PC-9 (cell line): Measurements from ENCODE around the gene CWF19L2. TPM values are rescaled to one million over a fixed set of nuclear protein-coding genes. Genes with fewer than 3 reads are reported as not detected.

Experiments
- BruUV-seq: library from RNA; stranded (reverse); fragments of 400-500 nt; replicated peaks from 2 replicates; lab custom pipeline; 2021; lab: Mats Ljungman, UMichigan
- CTCF ChIA-PET: fragments of 300-600 bp; sonication (Branson Sonifier 250); formaldehyde crosslinking; loops from one replicate; lab custom pipeline; 2022; ENCODE audit warnings: antibody characterized with exemption; lab: Charles Lee
- POLR2A ChIA-PET: fragments of 300-600 bp; sonication (Branson Sonifier 250); formaldehyde crosslinking; loops from one replicate; lab custom pipeline; 2022; ENCODE audit warnings: antibody characterized with exemption; ENCODE audit not compliant: unreplicated experiment; lab: Charles Lee
- DNase-seq, 2 experiments: peaks; one replicate each; pipeline versions ENCODE4 v3.0.0 to v3.0.0-alpha.2; 2015 to 2022; ENCODE audit warnings: mixed read lengths in 1 of 2
- H2AFZ ChIP-seq: fragments of 200-600 bp; sonication (generic); 2 replicates; pipeline ENCODE4 v1.8.1; 2017; ENCODE audit warnings: antibody characterized with exemption
- H3F3A ChIP-seq: fragments of 200-600 bp; sonication (generic); 2 replicates; pipeline ENCODE4 v1.8.1; 2017; ENCODE audit warnings: antibody characterized with exemption, mild to moderate bottlenecking, low read depth; ENCODE audit not compliant: insufficient read depth
- H3K27ac ChIP-seq: fragments of 200-600 bp; sonication (generic); 2 replicates; pipeline ENCODE4 v1.6.1; 2016; ENCODE audit warnings: mixed run types
- H3K27me3 ChIP-seq: fragments of 200-600 bp; sonication (generic); 2 replicates; pipeline ENCODE4 v1.6.1; 2016; ENCODE audit warnings: low read depth, mixed run types; ENCODE audit not compliant: insufficient read depth
- H3K36me3 ChIP-seq: fragments of 200-600 bp; sonication (generic); 2 replicates; pipeline ENCODE4 v1.6.1; 2016; ENCODE audit warnings: low read depth, mixed run types
- H3K4me1 ChIP-seq: fragments of 200-600 bp; sonication (generic); replicated peaks from 2 replicates; pipeline ENCODE4 v1.6.1; 2016; ENCODE audit warnings: mixed run types; ENCODE audit not compliant: insufficient read depth
- H3K4me2 ChIP-seq: fragments of 200-600 bp; sonication (generic); 2 replicates; pipeline ENCODE4 v1.6.1; 2017; ENCODE audit warnings: mixed run types
- H3K4me3 ChIP-seq: fragments of 200-600 bp; sonication (generic); 2 replicates; pipeline ENCODE4 v1.6.1; 2016; ENCODE audit warnings: mixed run types
- H3K79me2 ChIP-seq: fragments of 200-600 bp; sonication (generic); 2 replicates; pipeline ENCODE4 v1.6.1; 2017; ENCODE audit warnings: low read depth, mixed run types
- H3K9me2 ChIP-seq: fragments of 200-600 bp; sonication (generic); 2 replicates; pipeline ENCODE4 v1.8.1; 2017; ENCODE audit warnings: mild to moderate bottlenecking; ENCODE audit not compliant: insufficient read depth
- H3K9me3 ChIP-seq: fragments of 200-600 bp; sonication (generic); 2 replicates; pipeline ENCODE4 v1.8.1; 2016; ENCODE audit warnings: low read depth; ENCODE audit not compliant: insufficient read depth
- H4K20me1 ChIP-seq: fragments of 200-600 bp; sonication (generic); 2 replicates; pipeline ENCODE4 v1.8.1; 2017; ENCODE audit not compliant: insufficient read depth
- EZH2 ChIP-seq: fragments of 200-600 bp; sonication (generic); IDR thresholded peaks from 2 replicates; pipeline ENCODE4 v1.8.0; 2017; ENCODE audit warnings: antibody characterized with exemption, low read depth
- intact Hi-C: fragments of 100-400 bp; cut with micrococcal nuclease; formaldehyde crosslinking; loops from one replicate; pipeline ENCODE4 v1.10.0; 2022; ENCODE audit not compliant: unreplicated experiment
- total RNA-seq: library from RNA; stranded (reverse); gene quantifications from 2 replicates; pipeline ENCODE4 v1.2.3, GENCODE V29; 2021
- TF ChIP-seq, protein P1 (sequence below): fragments of 200-600 bp; sonication (generic); conservative IDR thresholded peaks from 2 replicates; pipeline ENCODE4 v1.6.1; 2017; ENCODE audit warnings: mixed run types, antibody characterized with exemption, mild to moderate bottlenecking, moderate library complexity

Gene CWF19L2
- total RNA-seq, 1 experiment from 2014 or later = 12.1 TPM

DNA sequence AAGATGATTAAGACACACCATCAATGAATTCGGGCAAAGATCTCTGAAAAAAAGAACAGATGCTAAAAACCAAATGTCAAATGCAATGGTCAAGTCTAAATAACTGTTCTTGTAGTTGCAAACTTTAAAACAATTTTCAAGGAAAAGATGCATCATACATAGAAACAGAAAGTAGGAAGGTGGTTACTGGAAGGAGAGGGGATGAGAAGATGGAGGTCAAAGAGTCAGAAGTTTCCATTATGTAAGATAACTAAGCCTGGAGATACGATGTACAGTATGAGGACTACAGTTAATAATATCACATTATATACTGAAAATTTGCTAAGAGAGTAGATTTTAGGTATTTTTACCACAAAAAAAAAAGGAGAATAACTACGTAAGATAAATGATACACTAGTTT, 27.1 kb downstream of the CWF19L2 start:
- no peak for DNase-seq
- no peaks in the 10 kb centered on the region for H3K9me2 ChIP-seq
- H3K27ac ChIP-seq = no peak overlapping the region
- H3K4me3 ChIP-seq = no peak overlapping the region
- no TSS peak for BruUV-seq
- no peaks in the 10 kb centered on the region; the same call in 1 of the 2 replicates for H4K20me1 ChIP-seq
- H3K9me3 ChIP-seq = no peaks in the 10 kb centered on the region
- intact Hi-C loops = no loop called here
- H2AFZ ChIP-seq = no peak overlapping the region
- no peaks in the 10 kb centered on the region for H3F3A ChIP-seq
- TF ChIP-seq, protein P1, sequence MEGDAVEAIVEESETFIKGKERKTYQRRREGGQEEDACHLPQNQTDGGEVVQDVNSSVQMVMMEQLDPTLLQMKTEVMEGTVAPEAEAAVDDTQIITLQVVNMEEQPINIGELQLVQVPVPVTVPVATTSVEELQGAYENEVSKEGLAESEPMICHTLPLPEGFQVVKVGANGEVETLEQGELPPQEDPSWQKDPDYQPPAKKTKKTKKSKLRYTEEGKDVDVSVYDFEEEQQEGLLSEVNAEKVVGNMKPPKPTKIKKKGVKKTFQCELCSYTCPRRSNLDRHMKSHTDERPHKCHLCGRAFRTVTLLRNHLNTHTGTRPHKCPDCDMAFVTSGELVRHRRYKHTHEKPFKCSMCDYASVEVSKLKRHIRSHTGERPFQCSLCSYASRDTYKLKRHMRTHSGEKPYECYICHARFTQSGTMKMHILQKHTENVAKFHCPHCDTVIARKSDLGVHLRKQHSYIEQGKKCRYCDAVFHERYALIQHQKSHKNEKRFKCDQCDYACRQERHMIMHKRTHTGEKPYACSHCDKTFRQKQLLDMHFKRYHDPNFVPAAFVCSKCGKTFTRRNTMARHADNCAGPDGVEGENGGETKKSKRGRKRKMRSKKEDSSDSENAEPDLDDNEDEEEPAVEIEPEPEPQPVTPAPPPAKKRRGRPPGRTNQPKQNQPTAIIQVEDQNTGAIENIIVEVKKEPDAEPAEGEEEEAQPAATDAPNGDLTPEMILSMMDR = no peak
- no peak for TF ChIP-seq EZH2
- ChIA-PET CTCF (no interaction called here), POLR2A (no interaction called here)
- no peak overlapping the region for H3K4me2 ChIP-seq
- H3K27me3 ChIP-seq = no peaks in the 10 kb centered on the region
- no peaks in the 10 kb centered on the region for H3K79me2 ChIP-seq
- no peaks in the 10 kb centered on the region; the same call in 1 of the 2 replicates for H3K36me3 ChIP-seq
- no peaks in the 10 kb centered on the region for H3K4me1 ChIP-seq

DNA sequence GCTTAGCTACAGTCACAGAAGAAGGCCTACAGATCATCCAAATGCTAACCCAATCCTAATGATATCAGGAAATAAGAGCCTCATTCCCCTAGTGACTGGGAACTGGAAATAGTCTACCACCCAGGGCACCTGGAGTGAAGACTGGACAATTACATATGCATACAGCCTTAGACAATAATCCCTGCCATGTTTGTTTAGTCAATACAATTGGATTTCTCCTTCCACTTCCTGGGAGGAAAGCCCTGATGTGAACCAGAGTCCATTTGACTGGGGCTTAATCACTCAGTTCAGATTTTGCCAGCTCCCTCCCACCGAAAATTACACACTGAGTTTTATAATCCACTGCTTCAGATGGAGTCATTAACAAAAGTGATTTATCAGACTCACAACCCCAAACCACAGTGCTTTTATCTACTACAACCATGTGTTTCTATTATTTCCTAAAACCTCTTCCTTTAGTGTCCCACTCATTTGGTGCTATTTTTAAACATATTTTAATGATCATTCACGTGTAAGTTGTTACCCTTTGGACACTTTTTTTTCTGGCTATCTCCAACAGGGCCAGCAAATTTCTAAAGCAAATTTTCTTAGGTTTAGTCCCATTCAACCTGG, 29.9 kb downstream of the CWF19L2 start:
- no peaks in the 10 kb centered on the region; the same call in 1 of the 2 replicates for H3K36me3 ChIP-seq
- no TSS peak for BruUV-seq
- no peak overlapping the region for H3K4me3 ChIP-seq
- TF ChIP-seq, protein P1 = no peak
- no peak for TF ChIP-seq EZH2
- intact Hi-C loops = no loop called here
- POLR2A ChIA-PET = no interaction called here
- no peaks in the 10 kb centered on the region; the same call in 1 of the 2 replicates for H4K20me1 ChIP-seq
- H2AFZ ChIP-seq = no peak overlapping the region
- CTCF ChIA-PET = no interaction called here
- DNase-seq = peak in 1 of 2 experiments; percentile 19
- H3K4me1 ChIP-seq = no peaks in the 10 kb centered on the region
- H3K9me3 ChIP-seq = no peaks in the 10 kb centered on the region
- no peaks in the 10 kb centered on the region for H3F3A ChIP-seq
- H3K9me2 ChIP-seq = no peaks in the 10 kb centered on the region
- no peaks in the 10 kb centered on the region for H3K79me2 ChIP-seq
- no peak overlapping the region for H3K4me2 ChIP-seq
- no peak overlapping the region for H3K27ac ChIP-seq
- no peaks in the 10 kb centered on the region for H3K27me3 ChIP-seq

DNA sequence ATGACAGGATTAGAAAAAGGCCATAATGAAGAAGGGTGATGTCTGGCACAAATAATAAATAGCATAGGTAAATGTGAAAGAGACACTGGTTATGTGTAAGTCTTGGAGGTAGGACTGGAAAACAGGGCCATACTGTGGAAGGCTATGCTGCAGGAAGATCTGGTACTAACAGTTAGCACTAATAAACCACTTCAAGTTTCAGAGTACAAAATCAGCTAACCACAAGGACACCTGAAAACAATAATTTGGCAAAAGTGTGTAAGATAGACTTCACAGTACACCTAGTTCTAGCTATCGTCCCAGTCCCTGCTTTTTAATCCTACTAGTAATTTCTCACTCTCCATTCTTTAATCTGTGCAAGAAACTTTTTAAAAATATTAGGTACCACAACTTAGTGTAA, 44.3 kb downstream of the CWF19L2 start:
- no peak for DNase-seq
- Histone ChIP-seq H3K4me2 (no peak overlapping the region), H3F3A (no peaks in the 10 kb centered on the region), H3K36me3 (no peaks in the 10 kb centered on the region), H3K27me3 (no peaks in the 10 kb centered on the region), H3K9me2 (no peaks in the 10 kb centered on the region), H3K4me3 (no peak overlapping the region), H4K20me1 (0 out of 2 replicates have a peak, but pooled peaks cover 4% of the 10 kb centered on the region), H3K4me1 (no peaks in the 10 kb centered on the region; the same call in 1 of the 2 replicates), H3K27ac (no peak overlapping the region), H2AFZ (no peak overlapping the region), H3K9me3 (no peaks in the 10 kb centered on the region; the same call in 1 of the 2 replicates), H3K79me2 (no peaks in the 10 kb centered on the region)
- no TSS peak for BruUV-seq
- TF ChIP-seq EZH2 = no peak
- TF ChIP-seq, protein P1 = no peak
- intact Hi-C loops = no loop called here
- CTCF ChIA-PET = interaction anchor here (0.7 kb wide), 1 partner anchor 24 kb away, joined by 3 read pairs; no protein-coding TSS in a partner anchor
- POLR2A ChIA-PET = no interaction called here
